Ascending aorta (tissue), 2 donors: ENCODE data around the gene MMD2. TPM values are rescaled to one million over a fixed set of nuclear protein-coding genes. Genes with fewer than 3 reads are reported as not detected.
"Not testable (repeated sequence)": the region's sequence is repeated elsewhere in the genome, so short reads cannot be mapped to it uniquely, and the experiment has no call there.

Experiments
- DNase-seq, 2 donors: peaks; one replicate each; pipeline ENCODE4 v3.0.0-alpha.2; 2019; ENCODE audit warnings: low spot score in 2 of 2
- H3K27ac ChIP-seq, 2 donors: fragments of 200-600 bp; sonication (generic); one replicate each; pipeline ENCODE4 v1.5.1; 2016 to 2017; ENCODE audit warnings: mild to moderate bottlenecking in 1 of 2
- H3K27me3 ChIP-seq: fragments of 200-600 bp; sonication (generic); one replicate; pipeline ENCODE4 v1.5.1; 2017
- H3K36me3 ChIP-seq, 2 donors: fragments of 200-600 bp; sonication (generic); one replicate each; pipeline ENCODE4 v1.5.1; 2016
- H3K4me1 ChIP-seq, 2 donors: fragments of 200-600 bp; sonication (generic); one replicate each; pipeline ENCODE4 v1.5.1; 2016 to 2017; ENCODE audit warnings: mild to moderate bottlenecking in 1 of 2
- H3K4me3 ChIP-seq, 2 donors: fragments of 200-600 bp; sonication (generic); one replicate each; pipeline ENCODE4 v1.5.1; 2016 to 2017; ENCODE audit warnings: mild to moderate bottlenecking in 1 of 2
- H3K9me3 ChIP-seq, 2 donors: fragments of 200-600 bp; sonication (generic); one replicate each; pipeline ENCODE4 v1.5.1; 2016
- intact Hi-C: fragments of 100-400 bp; cut with DNase I; formaldehyde crosslinking; loops from one replicate; pipeline ENCODE4 v1.15.1; 2023
- total RNA-seq: library from RNA; depleted of rRNA; stranded (reverse); fragments of >200 nt; gene quantifications from one replicate; pipeline ENCODE4 v1.1.0, GENCODE V29; 2016
- TF ChIP-seq, protein P1 (sequence below), 3 experiments: fragments of 200-600 bp in 2 of 3; fragments of 450-650 bp in 1 of 3; sonication (generic) in 2 of 3; IDR thresholded peaks; one replicate each; pipeline ENCODE4 v1.5.1; 2016 to 2019; ENCODE audit warnings: antibody characterized with exemption in 3 of 3, mild to moderate bottlenecking in 1 of 3, moderate library complexity in 1 of 3

The MMD2 gene
- total RNA-seq, 1 donor from 2014 or later, result not detected

DNA sequence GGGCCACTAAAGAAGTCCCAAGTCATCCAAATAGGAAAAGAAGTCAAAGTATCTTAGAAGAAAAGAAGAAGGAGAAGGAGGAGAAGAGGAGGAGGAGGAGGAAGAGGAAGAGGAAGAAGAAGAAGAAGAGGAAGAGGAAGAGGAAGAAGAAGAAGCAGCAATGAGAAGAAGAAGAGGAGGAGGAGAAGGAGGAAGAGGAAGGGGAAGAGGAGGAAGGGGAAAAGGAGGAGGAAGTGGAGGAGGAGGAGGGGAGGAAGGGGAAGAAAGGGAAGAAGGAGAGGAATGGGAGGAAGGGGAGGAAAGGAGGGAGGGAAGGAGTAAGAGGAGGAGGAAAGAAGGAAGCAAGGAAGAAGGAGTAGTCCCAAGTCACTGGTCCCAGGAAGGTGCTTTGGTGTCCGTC lies 53.8 kb downstream of the MMD2 start:
- Histone ChIP-seq H3K4me3 (no peak overlapping the region), H3K27me3 (no peaks in the 10 kb centered on the region), H3K4me1 (no peaks in the 10 kb centered on the region), H3K36me3 (no peaks in the 10 kb centered on the region), H3K27ac (no peak overlapping the region), H3K9me3 (no peaks in the 10 kb centered on the region)
- intact Hi-C loops, result no loop called here
- TF ChIP-seq, protein P1, sequence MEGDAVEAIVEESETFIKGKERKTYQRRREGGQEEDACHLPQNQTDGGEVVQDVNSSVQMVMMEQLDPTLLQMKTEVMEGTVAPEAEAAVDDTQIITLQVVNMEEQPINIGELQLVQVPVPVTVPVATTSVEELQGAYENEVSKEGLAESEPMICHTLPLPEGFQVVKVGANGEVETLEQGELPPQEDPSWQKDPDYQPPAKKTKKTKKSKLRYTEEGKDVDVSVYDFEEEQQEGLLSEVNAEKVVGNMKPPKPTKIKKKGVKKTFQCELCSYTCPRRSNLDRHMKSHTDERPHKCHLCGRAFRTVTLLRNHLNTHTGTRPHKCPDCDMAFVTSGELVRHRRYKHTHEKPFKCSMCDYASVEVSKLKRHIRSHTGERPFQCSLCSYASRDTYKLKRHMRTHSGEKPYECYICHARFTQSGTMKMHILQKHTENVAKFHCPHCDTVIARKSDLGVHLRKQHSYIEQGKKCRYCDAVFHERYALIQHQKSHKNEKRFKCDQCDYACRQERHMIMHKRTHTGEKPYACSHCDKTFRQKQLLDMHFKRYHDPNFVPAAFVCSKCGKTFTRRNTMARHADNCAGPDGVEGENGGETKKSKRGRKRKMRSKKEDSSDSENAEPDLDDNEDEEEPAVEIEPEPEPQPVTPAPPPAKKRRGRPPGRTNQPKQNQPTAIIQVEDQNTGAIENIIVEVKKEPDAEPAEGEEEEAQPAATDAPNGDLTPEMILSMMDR (IDR thresholded peaks at IDR 0.05), result no peak
- no peak for DNase-seq

GRCh38 chr7:4904346-4904745 lies 54.6 kb downstream of the MMD2 start:
- no peaks in the 10 kb centered on the region for H3K27me3 ChIP-seq
- intact Hi-C loops, result no loop called here
- DNase-seq, result no peak
- H3K9me3 ChIP-seq, result no peaks in the 10 kb centered on the region
- H3K4me1 ChIP-seq, result no peaks in the 10 kb centered on the region
- H3K27ac ChIP-seq, result no peak overlapping the region
- TF ChIP-seq, protein P1 (IDR thresholded peaks at IDR 0.05), result no peak
- H3K36me3 ChIP-seq, result no peaks in the 10 kb centered on the region
- H3K4me3 ChIP-seq, result no peak overlapping the region

DNA sequence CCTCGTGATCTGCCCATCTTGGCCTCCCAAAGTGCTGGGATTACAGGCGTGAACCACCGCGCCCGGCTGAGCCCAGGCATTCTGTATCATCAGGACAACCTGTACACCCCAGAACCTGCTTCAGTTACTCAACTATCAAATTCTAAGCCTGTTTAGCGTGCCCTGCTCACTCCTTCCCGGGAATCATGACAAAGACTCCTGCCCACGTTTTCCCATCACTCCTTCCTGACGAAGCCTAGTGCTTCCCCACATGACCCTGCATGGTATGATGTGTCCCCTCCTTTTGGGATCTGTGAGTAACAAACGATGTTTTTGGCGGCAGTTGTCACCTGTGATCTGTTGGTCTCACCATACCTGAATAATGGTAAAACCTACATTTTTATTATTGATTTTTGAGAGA lies 63.2 kb downstream of the MMD2 start:
- TF ChIP-seq, protein P1 (IDR thresholded peaks at IDR 0.05), result no peak
- no peaks in the 10 kb centered on the region for H3K36me3 ChIP-seq
- H3K27ac ChIP-seq, result no peak overlapping the region
- no peaks in the 10 kb centered on the region for H3K9me3 ChIP-seq
- no peaks in the 10 kb centered on the region for H3K27me3 ChIP-seq
- intact Hi-C loops, result no loop called here
- DNase-seq, result no peak
- no peaks in the 10 kb centered on the region for H3K4me1 ChIP-seq
- H3K4me3 ChIP-seq, result no peak overlapping the region

GRCh38 chr7:4894482-4894881 lies 64.5 kb downstream of the MMD2 start:
- intact Hi-C loops, result no loop called here
- no peak overlapping the region for H3K4me3 ChIP-seq
- no peaks in the 10 kb centered on the region for H3K9me3 ChIP-seq
- H3K4me1 ChIP-seq, result no peaks in the 10 kb centered on the region
- DNase-seq, result no peak
- H3K27ac ChIP-seq, result no peak overlapping the region
- no peaks in the 10 kb centered on the region for H3K27me3 ChIP-seq
- TF ChIP-seq, protein P1 (IDR thresholded peaks at IDR 0.05), result no peak
- H3K36me3 ChIP-seq, result no peaks in the 10 kb centered on the region

- H3K4me3 ChIP-seq, result no peak overlapping the region
- no peak for DNase-seq
- H3K36me3 ChIP-seq, result no peaks in the 10 kb centered on the region
- TF ChIP-seq, protein P1 (IDR thresholded peaks at IDR 0.05), result no peak
- no peaks in the 10 kb centered on the region for H3K9me3 ChIP-seq
- H3K27me3 ChIP-seq, result no peaks in the 10 kb centered on the region
- no peak overlapping the region for H3K27ac ChIP-seq
- no peaks in the 10 kb centered on the region for H3K4me1 ChIP-seq
- intact Hi-C loops, result no loop called here
Observed at GRCh38 chr7:4893929-4894475, 65.0 kb downstream of the MMD2 start.

DNA sequence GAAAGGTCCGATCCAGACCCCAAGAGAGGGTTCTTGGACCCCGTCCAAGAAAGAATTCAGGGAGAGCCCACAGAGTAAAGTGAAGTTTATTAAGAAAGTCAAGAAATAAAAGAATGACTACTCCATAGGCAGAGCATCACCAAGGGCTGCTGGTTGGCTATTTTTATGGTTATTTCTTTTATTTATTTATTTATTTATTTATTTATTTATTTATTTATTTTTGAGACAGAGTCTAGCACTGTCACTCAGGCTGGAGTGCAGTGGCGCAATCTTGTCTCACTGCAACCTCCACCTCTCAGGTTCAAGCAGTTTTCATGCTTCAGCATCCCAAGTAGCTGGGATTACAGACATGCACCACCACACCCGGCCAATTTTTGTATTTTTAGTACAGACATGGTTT lies 65.8 kb downstream of the MMD2 start:
- H3K4me3 ChIP-seq, H3K27ac ChIP-seq, intact Hi-C loops, H3K9me3 ChIP-seq, DNase-seq, H3K36me3 ChIP-seq, H3K27me3 ChIP-seq, H3K4me1 ChIP-seq: not testable (repeated sequence)

DNA sequence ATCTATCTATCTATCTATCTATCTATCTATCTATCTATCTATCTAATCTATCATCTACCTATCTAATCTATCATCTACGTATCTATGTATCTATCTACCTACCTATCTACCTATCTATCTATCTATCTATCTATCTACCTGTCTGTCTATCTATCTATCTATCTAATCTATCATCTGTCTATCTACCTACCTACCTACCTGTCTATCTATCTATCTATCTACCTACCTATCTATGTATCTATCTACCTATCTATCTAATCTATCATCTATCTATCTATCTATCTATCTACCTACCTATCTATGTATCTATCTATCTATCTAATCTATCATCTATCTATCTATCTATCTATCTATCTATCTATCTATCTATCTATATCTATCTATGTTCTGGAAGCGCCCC lies 67.5 kb downstream of the MMD2 start:
- H3K36me3 ChIP-seq, intact Hi-C loops, H3K4me1 ChIP-seq, H3K27me3 ChIP-seq, DNase-seq, H3K4me3 ChIP-seq, H3K27ac ChIP-seq, H3K9me3 ChIP-seq: not testable (repeated sequence)
